Stomach (tissue), 4 donors: Measurements from ENCODE around the gene MRPL17.

Source experiments
- CTCF ChIP-seq, 7 experiments: fragments of 450-650 bp in 4 of 7; fragments of 200-600 bp in 3 of 7; sonication (generic) in 3 of 7; IDR thresholded peaks; one replicate each; pipeline ENCODE4 v1.5.1; 2016 to 2019; ENCODE audit warnings: antibody characterized with exemption in 7 of 7, control low read depth in 2 of 7, mild to moderate bottlenecking in 1 of 7
- POLR2AphosphoS5 ChIP-seq, 3 donors: sonication (generic); formaldehyde crosslinking; IDR thresholded peaks; one replicate each; pipeline ENCODE4 v1.6.1; 2016; ENCODE audit warnings: antibody characterized with exemption in 3 of 3

DNA sequence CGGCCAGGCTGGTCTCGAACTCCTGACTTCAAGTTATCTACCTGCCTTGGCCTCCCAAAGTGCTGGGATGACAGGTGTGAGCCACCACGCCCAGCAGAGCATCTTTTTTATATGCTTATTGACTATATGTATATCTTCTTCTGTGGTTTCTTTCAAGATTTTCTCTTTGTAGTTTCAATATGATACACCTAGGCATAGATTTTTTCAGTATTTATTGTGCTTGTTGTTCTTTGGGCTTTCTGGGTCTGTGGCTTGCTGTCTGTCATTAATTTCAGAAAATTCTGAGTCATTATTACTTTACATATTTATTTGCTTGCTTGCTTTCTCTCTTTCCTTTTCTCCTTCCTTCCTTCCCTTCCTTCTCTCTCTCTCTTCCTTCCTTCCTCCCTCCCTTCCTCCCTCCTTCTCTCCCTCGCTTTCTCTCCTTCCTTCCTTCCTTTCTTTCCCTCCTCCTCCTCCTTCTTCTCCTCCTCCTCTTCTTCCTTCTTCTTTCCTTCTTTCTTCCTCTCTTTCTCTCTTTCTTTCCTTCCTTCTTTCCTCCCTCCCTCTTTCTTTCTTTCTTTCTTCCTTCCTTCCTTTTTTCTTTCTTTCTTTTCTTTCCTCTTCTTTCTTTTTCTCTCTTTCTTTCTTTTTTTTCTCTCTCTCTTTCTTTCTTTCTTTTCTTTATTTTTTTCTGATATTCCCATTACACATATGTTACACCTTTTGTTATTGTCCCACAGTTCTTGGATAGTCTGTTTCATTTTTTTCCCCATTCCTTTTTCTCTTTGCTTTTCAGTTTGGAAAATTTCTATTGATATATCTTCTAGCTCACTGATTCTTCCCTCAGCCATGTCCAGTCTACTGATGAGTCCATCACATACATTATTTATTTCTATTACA, 16.6 kb downstream of the MRPL17 start:
- TF ChIP-seq POLR2AphosphoS5 (IDR thresholded peaks at IDR 0.05) (no peak), CTCF (IDR thresholded peaks at IDR 0.05) (no peak)
